ENCODE data around the gene PNKD.
"Not testable (repeated sequence)": the region's sequence is repeated elsewhere in the genome, so short reads cannot be mapped to it uniquely, and the experiment has no call there.

PNKD gene

DNA sequence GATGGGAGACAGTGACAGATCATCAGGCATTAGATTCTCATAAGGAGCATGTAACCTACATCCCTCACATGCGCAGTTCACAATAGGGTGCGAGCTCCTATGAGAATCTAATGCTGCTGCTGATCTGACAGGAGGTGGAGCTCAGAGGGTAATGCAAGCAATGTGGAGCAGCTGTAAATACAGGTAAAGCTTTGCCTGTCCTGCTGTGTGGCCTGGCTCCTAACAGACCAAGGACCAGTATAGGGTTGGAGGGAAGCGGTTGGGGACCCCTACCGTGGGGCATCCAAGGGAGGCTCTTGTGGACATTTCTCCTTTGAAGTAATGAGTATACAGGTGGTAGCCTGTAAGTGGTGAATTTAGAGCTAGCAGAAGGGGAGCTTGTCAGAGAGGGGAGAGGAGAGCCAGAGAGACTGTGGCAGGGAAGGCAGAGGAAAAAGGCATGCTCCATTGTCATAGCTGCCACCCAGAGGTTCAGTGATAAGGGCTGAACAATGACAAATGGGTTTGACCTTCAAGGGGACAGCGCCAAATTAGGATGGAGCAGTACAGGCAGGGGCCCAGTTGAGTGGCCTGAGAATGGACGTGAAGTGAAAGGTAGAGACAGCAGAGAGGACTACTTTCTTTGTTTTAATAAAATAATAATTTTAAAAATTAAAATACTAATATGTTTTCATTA, 37.2 kb downstream of the PNKD start:
- H3K4me3 ChIP-seq (ENCODE audit: low read depth, low read length) = no peak overlapping the region
- H2AFZ ChIP-seq (ENCODE audit: low read length, unreplicated experiment) = no peak overlapping the region
- H3K36me3 ChIP-seq (ENCODE audit: insufficient read depth, low read length) = no peaks in the 10 kb centered on the region
- no peak overlapping the region for H3K27ac ChIP-seq (ENCODE audit: low read depth, low read length)
- no peaks in the 10 kb centered on the region for H3K79me2 ChIP-seq (ENCODE audit: control insufficient read depth, insufficient read depth, low read length, unreplicated experiment)
- no peaks in the 10 kb centered on the region for H3K4me1 ChIP-seq (ENCODE audit: control insufficient read depth, insufficient read depth, low read length, unreplicated experiment)
- no peaks in the 10 kb centered on the region for H3K27me3 ChIP-seq (ENCODE audit: insufficient read depth, low read length)

- Histone ChIP-seq H3K79me2 (ENCODE audit: control insufficient read depth, insufficient read depth, low read length, unreplicated experiment) (no peaks in the 10 kb centered on the region), H3K27ac (ENCODE audit: low read depth, low read length) (no peak overlapping the region), H3K4me3 (ENCODE audit: low read depth, low read length) (no peak overlapping the region), H2AFZ (ENCODE audit: low read length, unreplicated experiment) (no peak overlapping the region), H3K36me3 (ENCODE audit: insufficient read depth, low read length) (no peaks in the 10 kb centered on the region), H3K4me1 (ENCODE audit: control insufficient read depth, insufficient read depth, low read length, unreplicated experiment) (no peaks in the 10 kb centered on the region), H3K27me3 (ENCODE audit: insufficient read depth, low read length) (no peaks in the 10 kb centered on the region)
These were observed 40.7 kb downstream of the PNKD start for GRCh38 chr2:218310853-218311540.

DNA sequence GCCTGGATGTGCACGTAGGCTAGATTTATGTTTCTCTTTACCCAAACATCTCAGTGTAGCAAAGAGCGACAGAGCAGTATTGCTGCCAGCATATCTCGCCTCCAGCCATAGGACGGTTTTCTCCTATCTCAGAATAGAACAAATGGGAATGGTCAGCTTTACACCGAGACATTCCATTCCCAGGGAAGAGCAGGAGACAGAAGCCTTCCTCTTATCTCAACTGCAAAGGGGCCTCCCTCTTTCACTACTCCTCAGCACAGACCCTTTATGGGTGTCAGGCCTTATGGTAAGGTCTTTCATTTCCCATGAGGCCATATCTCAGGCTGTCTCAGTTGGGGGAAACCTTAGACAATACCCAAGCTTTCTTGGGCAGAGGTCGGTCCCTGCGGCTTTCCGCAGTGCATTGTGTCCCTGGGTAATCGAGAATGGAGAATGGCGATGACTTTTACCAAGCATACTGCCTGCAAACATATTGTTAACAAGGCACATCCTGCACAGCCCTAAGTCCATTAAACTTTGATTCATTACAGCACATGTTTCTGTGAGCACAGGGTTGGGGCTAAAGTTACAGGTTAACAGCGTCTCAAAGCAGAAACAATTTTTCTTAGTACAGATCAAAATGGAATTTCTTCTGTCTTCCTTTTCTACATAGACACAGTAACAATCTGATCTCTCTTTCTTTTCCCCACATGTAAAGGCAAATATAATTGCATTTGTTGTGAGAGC, 41.4 kb downstream of the PNKD start:
- H3K27me3 ChIP-seq (ENCODE audit: insufficient read depth, low read length); H3K4me3 ChIP-seq (ENCODE audit: low read depth, low read length); H3K27ac ChIP-seq (ENCODE audit: low read depth, low read length); H3K79me2 ChIP-seq (ENCODE audit: control insufficient read depth, insufficient read depth, low read length, unreplicated experiment); H3K36me3 ChIP-seq (ENCODE audit: insufficient read depth, low read length); H3K4me1 ChIP-seq (ENCODE audit: control insufficient read depth, insufficient read depth, low read length, unreplicated experiment); H2AFZ ChIP-seq (ENCODE audit: low read length, unreplicated experiment): not testable (repeated sequence)

- H3K36me3 ChIP-seq (ENCODE audit: insufficient read depth, low read length) = no peaks in the 10 kb centered on the region
- H3K27ac ChIP-seq (ENCODE audit: low read depth, low read length) = no peak overlapping the region
- no peak overlapping the region for H3K4me3 ChIP-seq (ENCODE audit: low read depth, low read length)
- H2AFZ ChIP-seq (ENCODE audit: low read length, unreplicated experiment) = no peak overlapping the region
- H3K27me3 ChIP-seq (ENCODE audit: insufficient read depth, low read length) = no peaks in the 10 kb centered on the region
- H3K4me1 ChIP-seq (ENCODE audit: control insufficient read depth, insufficient read depth, low read length, unreplicated experiment) = no peaks in the 10 kb centered on the region
- no peaks in the 10 kb centered on the region for H3K79me2 ChIP-seq (ENCODE audit: control insufficient read depth, insufficient read depth, low read length, unreplicated experiment)
These were observed 42.0 kb downstream of the PNKD start for GRCh38 chr2:218312267-218312756.

GRCh38 chr2:218313356-218313755, 43.0 kb downstream of the PNKD start:
- no peaks in the 10 kb centered on the region for H3K79me2 ChIP-seq (ENCODE audit: control insufficient read depth, insufficient read depth, low read length, unreplicated experiment)
- no peaks in the 10 kb centered on the region for H3K4me1 ChIP-seq (ENCODE audit: control insufficient read depth, insufficient read depth, low read length, unreplicated experiment)
- no peaks in the 10 kb centered on the region for H3K36me3 ChIP-seq (ENCODE audit: insufficient read depth, low read length)
- no peak overlapping the region for H2AFZ ChIP-seq (ENCODE audit: low read length, unreplicated experiment)
- H3K27me3 ChIP-seq (ENCODE audit: insufficient read depth, low read length) = no peaks in the 10 kb centered on the region
- no peak overlapping the region for H3K4me3 ChIP-seq (ENCODE audit: low read depth, low read length)
- H3K27ac ChIP-seq (ENCODE audit: low read depth, low read length) = no peak overlapping the region

DNA sequence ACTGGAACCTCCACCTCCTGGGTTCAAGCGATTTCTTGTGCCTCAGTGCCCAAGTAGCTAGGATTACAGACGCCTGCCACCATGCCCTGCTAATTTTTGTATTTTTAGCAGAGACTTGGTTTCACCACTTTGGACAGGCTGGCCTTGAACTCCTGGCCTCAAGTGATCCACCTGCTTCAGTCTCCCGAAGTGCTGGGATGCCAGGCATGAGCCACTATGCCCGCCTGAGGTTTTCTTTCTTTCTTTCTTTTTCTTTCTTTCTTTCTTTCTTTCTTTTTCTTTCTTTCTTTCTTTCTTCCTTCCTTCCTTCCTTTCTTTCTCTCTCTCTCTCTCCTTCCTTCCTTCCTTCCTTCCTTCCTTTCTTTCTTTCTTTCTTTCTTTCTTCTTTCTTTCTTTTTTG, 44.4 kb downstream of the PNKD start:
- not testable (repeated sequence) for H3K36me3 ChIP-seq (ENCODE audit: insufficient read depth, low read length); H3K27ac ChIP-seq (ENCODE audit: low read depth, low read length); H3K4me3 ChIP-seq (ENCODE audit: low read depth, low read length); H2AFZ ChIP-seq (ENCODE audit: low read length, unreplicated experiment); H3K79me2 ChIP-seq (ENCODE audit: control insufficient read depth, insufficient read depth, low read length, unreplicated experiment); H3K4me1 ChIP-seq (ENCODE audit: control insufficient read depth, insufficient read depth, low read length, unreplicated experiment); H3K27me3 ChIP-seq (ENCODE audit: insufficient read depth, low read length)

- H3K27ac ChIP-seq (ENCODE audit: low read depth, low read length) = no peak overlapping the region
- no peaks in the 10 kb centered on the region for H3K4me1 ChIP-seq (ENCODE audit: control insufficient read depth, insufficient read depth, low read length, unreplicated experiment)
- no peaks in the 10 kb centered on the region for H3K36me3 ChIP-seq (ENCODE audit: insufficient read depth, low read length)
- H3K79me2 ChIP-seq (ENCODE audit: control insufficient read depth, insufficient read depth, low read length, unreplicated experiment) = no peaks in the 10 kb centered on the region
- H2AFZ ChIP-seq (ENCODE audit: low read length, unreplicated experiment) = no peak overlapping the region
- H3K4me3 ChIP-seq (ENCODE audit: low read depth, low read length) = no peak overlapping the region
- no peaks in the 10 kb centered on the region for H3K27me3 ChIP-seq (ENCODE audit: insufficient read depth, low read length)
These were observed 45.1 kb downstream of the PNKD start for GRCh38 chr2:218315397-218315796.

DNA sequence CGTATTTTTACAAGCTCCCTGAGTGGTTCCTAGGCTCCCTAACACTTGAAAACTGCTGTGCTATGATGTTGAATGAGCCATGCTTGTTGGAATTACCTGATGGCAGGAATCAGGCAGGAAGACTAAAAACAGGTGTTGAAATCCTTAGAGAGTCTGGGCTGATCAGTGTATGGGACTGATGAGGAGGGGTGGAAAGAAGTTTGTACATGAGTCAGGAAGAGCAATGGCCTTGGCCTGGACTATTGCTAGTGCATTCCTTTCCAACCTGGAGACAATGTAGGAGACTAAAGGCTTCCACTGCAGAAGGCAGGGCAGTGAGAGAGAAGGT, 46.9 kb downstream of the PNKD start:
- H3K27ac ChIP-seq (ENCODE audit: low read depth, low read length) = no peak overlapping the region
- H2AFZ ChIP-seq (ENCODE audit: low read length, unreplicated experiment) = no peak overlapping the region
- H3K4me3 ChIP-seq (ENCODE audit: low read depth, low read length) = no peak overlapping the region
- H3K4me1 ChIP-seq (ENCODE audit: control insufficient read depth, insufficient read depth, low read length, unreplicated experiment) = no peaks in the 10 kb centered on the region
- H3K36me3 ChIP-seq (ENCODE audit: insufficient read depth, low read length) = no peaks in the 10 kb centered on the region
- H3K79me2 ChIP-seq (ENCODE audit: control insufficient read depth, insufficient read depth, low read length, unreplicated experiment) = no peaks in the 10 kb centered on the region
- H3K27me3 ChIP-seq (ENCODE audit: insufficient read depth, low read length) = no peaks in the 10 kb centered on the region

DNA sequence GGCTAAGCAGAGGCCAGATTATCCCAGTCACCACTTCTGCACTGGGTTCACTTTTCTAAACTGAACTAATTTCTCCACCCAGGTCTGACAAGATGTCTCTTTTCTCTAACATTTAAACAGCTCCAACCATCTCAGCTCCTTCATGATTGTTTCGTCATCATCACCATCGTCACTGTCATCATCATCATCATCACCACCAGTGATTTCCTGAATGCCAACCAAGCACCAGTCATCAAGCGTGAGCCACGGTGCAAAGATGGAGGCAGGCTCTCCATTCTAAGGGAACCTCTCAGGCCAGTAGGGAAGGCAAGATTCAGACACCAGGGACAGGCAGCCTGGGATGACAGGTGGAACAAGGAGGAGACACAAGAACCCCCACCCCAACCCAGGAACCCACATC, 47.5 kb downstream of the PNKD start:
- H3K36me3 ChIP-seq (ENCODE audit: insufficient read depth, low read length) = no peaks in the 10 kb centered on the region
- H3K79me2 ChIP-seq (ENCODE audit: control insufficient read depth, insufficient read depth, low read length, unreplicated experiment) = no peaks in the 10 kb centered on the region
- H3K4me1 ChIP-seq (ENCODE audit: control insufficient read depth, insufficient read depth, low read length, unreplicated experiment) = peaks cover 3% of the 10 kb centered on the region
- no peak overlapping the region for H3K27ac ChIP-seq (ENCODE audit: low read depth, low read length)
- H3K27me3 ChIP-seq (ENCODE audit: insufficient read depth, low read length) = no peaks in the 10 kb centered on the region
- H3K4me3 ChIP-seq (ENCODE audit: low read depth, low read length) = no peak overlapping the region
- H2AFZ ChIP-seq (ENCODE audit: low read length, unreplicated experiment) = no peak overlapping the region

DNA sequence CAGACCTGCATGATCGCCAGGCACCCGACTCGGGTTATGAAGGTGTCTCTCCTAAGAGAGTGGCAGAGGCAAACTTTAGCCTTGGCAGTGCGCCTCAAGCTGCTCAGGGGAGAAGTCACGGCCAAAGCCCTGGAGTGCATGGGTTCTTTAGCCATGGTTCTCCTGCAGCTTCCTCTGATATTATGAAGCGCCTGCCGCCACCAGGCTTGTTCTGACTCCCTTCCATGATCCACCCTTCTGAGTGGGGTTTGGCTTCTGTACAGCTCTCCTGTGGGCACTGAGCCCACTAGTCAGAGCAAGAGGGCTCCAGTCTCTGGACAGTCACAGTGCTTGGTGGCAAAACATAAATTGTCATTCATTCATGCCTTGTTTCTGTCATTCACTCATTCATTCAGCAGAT, 47.9 kb downstream of the PNKD start:
- H2AFZ ChIP-seq (ENCODE audit: low read length, unreplicated experiment) = no peak overlapping the region
- no peaks in the 10 kb centered on the region for H3K36me3 ChIP-seq (ENCODE audit: insufficient read depth, low read length)
- no peak overlapping the region for H3K4me3 ChIP-seq (ENCODE audit: low read depth, low read length)
- H3K79me2 ChIP-seq (ENCODE audit: control insufficient read depth, insufficient read depth, low read length, unreplicated experiment) = no peaks in the 10 kb centered on the region
- no peaks in the 10 kb centered on the region for H3K27me3 ChIP-seq (ENCODE audit: insufficient read depth, low read length)
- H3K4me1 ChIP-seq (ENCODE audit: control insufficient read depth, insufficient read depth, low read length, unreplicated experiment) = peaks cover 3% of the 10 kb centered on the region
- no peak overlapping the region for H3K27ac ChIP-seq (ENCODE audit: low read depth, low read length)

All from ACC112 (cell line).